Sigmoid colon (tissue), 7 donors: Measurements from ENCODE around the gene TWNK. TPM values are rescaled to one million over a fixed set of nuclear protein-coding genes. Genes with fewer than 3 reads are reported as not detected.

Experiments
- DNase-seq: peaks from one replicate; pipeline ENCODE4 v3.0.0-alpha.2; 2019
- H3K27ac ChIP-seq, 4 donors: fragments of 200-600 bp; sonication (generic); one replicate each; pipeline ENCODE4 v1.5.1; 2016 to 2019; ENCODE audit warnings: mild to moderate bottlenecking in 1 of 4
- H3K27me3 ChIP-seq, 3 donors: fragments of 200-600 bp; sonication (generic); one replicate each; pipeline ENCODE4 v1.5.1; 2019; ENCODE audit warnings: mild to moderate bottlenecking in 1 of 3
- H3K36me3 ChIP-seq, 4 donors: fragments of 200-600 bp; sonication (generic); one replicate each; pipeline ENCODE4 v1.5.1; 2016 to 2019
- H3K4me1 ChIP-seq, 4 donors: fragments of 200-600 bp; sonication (generic); one replicate each; pipeline ENCODE4 v1.5.1; 2017 to 2019
- H3K4me3 ChIP-seq, 4 donors: fragments of 200-600 bp; sonication (generic); one replicate each; pipeline ENCODE4 v1.5.1; 2017 to 2019; ENCODE audit warnings: mild to moderate bottlenecking in 2 of 4, moderate library complexity in 1 of 4
- H3K9me3 ChIP-seq, 4 donors: fragments of 200-600 bp in 3 of 4; sonication (generic) in 3 of 4; one replicate each; pipeline versions ENCODE4 v1.5.1 to v1.6.1; 2013 to 2019
- EP300 ChIP-seq, 4 donors: sonication (generic); formaldehyde crosslinking; IDR thresholded peaks; one replicate each; pipeline ENCODE4 v1.6.1; 2017; ENCODE audit warnings: antibody characterized with exemption in 4 of 4
- POLR2A ChIP-seq, 2 donors: fragments of 450-650 bp; IDR thresholded peaks; one replicate each; pipeline ENCODE4 v1.6.1; 2016; ENCODE audit warnings: antibody characterized with exemption in 2 of 2, mild to moderate bottlenecking in 2 of 2, moderate library complexity in 2 of 2
- POLR2AphosphoS5 ChIP-seq, 4 donors: sonication (generic); formaldehyde crosslinking; IDR thresholded peaks; one replicate each; pipeline ENCODE4 v1.6.1; 2017; ENCODE audit warnings: antibody characterized with exemption in 4 of 4
- WGBS, 2 donors: extraction: QIAGEN DNeasy Blood & Tissue Kit; methylation state at CpG; one replicate each; pipeline ENCODE4 v1.1.7; 2013; 5-methylcytosine and 5-hydroxymethylcytosine counted together
- intact Hi-C: fragments of 100-400 bp; cut with DNase I; formaldehyde crosslinking; loops from one replicate; pipeline ENCODE4 v1.15.1; 2023
- polyA plus RNA-seq, 3 donors: library from polyadenylated mRNA; stranded (reverse); fragments of 200-250 nt; gene quantifications; one replicate each; pipeline ENCODE4 v1.2.3, GENCODE V29; 2013
- total RNA-seq, 4 donors: library from RNA; depleted of rRNA; stranded (reverse); fragments of >200 nt; gene quantifications; one replicate each; pipeline ENCODE4 v1.1.0, GENCODE V29; 2016
- TF ChIP-seq, protein P1 (sequence below), 4 experiments: fragments of 450-650 bp in 3 of 4; fragments of 200-600 bp in 1 of 4; IDR thresholded peaks; one replicate each; pipeline ENCODE4 v1.5.1; 2016 to 2019; ENCODE audit warnings: antibody characterized with exemption in 4 of 4, mild to moderate bottlenecking in 3 of 4, moderate library complexity in 2 of 4
- donor health status: healthy with polysubstance abuse.
- donor health status: Bipolar disorder and iron deficiency.
- donor health status: healthy.

The TWNK gene
- total and polyA plus RNA-seq, 7 donors: 2.4 to 9.0 (median 3.9) TPM

- Histone ChIP-seq H3K27ac (no peak overlapping the region), H3K9me3 (no peaks in the 10 kb centered on the region), H3K36me3 (peaks cover 0 to 40% (median 10%) of the 10 kb centered on the region in 4 donors), H3K4me1 (peaks cover 0 to 27% (median 16%) of the 10 kb centered on the region in 4 donors), H3K27me3 (no peaks in the 10 kb centered on the region), H3K4me3 (no peak overlapping the region)
- TF ChIP-seq, protein P1, sequence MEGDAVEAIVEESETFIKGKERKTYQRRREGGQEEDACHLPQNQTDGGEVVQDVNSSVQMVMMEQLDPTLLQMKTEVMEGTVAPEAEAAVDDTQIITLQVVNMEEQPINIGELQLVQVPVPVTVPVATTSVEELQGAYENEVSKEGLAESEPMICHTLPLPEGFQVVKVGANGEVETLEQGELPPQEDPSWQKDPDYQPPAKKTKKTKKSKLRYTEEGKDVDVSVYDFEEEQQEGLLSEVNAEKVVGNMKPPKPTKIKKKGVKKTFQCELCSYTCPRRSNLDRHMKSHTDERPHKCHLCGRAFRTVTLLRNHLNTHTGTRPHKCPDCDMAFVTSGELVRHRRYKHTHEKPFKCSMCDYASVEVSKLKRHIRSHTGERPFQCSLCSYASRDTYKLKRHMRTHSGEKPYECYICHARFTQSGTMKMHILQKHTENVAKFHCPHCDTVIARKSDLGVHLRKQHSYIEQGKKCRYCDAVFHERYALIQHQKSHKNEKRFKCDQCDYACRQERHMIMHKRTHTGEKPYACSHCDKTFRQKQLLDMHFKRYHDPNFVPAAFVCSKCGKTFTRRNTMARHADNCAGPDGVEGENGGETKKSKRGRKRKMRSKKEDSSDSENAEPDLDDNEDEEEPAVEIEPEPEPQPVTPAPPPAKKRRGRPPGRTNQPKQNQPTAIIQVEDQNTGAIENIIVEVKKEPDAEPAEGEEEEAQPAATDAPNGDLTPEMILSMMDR (IDR thresholded peaks at IDR 0.05): peak; percentile 62 to 78 (median 70)
- no peak for TF ChIP-seq POLR2AphosphoS5 (IDR thresholded peaks at IDR 0.05)
- intact Hi-C loops: loop anchor here (1.0 kb wide), 1 partner anchor 19 kb away; no protein-coding TSS in a partner anchor
- DNase-seq: peak; percentile 66
- WGBS, 2 donors: 49 to 65% methylated on average over 10 of the region's 10 CpGs
Measured at GRCh38 chr10:100993986-100994708, 6.8 kb downstream of the TWNK start.

GRCh38 chr10:100995181-100995580 lies 7.8 kb downstream of the TWNK start:
- H3K4me3 ChIP-seq: no peak overlapping the region
- 77 to 78% methylated on average over 6 of the region's 6 CpGs for WGBS, 2 donors
- H3K27me3 ChIP-seq: no peaks in the 10 kb centered on the region
- TF ChIP-seq, protein P1 (IDR thresholded peaks at IDR 0.05): no peak
- no peak for TF ChIP-seq EP300 (IDR thresholded peaks at IDR 0.05)
- TF ChIP-seq POLR2AphosphoS5 (IDR thresholded peaks at IDR 0.05): no peak
- TF ChIP-seq POLR2A (IDR thresholded peaks at IDR 0.05): no peak
- intact Hi-C loops: loop anchor here (5.0 kb wide), 1 partner anchor 83 kb away; the partner anchor contains the start of gene SLF2
- no peak overlapping the region for H3K27ac ChIP-seq
- peaks cover 0 to 24% (median 16%) of the 10 kb centered on the region in 4 donors for H3K4me1 ChIP-seq
- DNase-seq: no peak
- peaks cover 0 to 30% (median 10%) of the 10 kb centered on the region in 4 donors for H3K36me3 ChIP-seq
- H3K9me3 ChIP-seq: no peaks in the 10 kb centered on the region

DNA sequence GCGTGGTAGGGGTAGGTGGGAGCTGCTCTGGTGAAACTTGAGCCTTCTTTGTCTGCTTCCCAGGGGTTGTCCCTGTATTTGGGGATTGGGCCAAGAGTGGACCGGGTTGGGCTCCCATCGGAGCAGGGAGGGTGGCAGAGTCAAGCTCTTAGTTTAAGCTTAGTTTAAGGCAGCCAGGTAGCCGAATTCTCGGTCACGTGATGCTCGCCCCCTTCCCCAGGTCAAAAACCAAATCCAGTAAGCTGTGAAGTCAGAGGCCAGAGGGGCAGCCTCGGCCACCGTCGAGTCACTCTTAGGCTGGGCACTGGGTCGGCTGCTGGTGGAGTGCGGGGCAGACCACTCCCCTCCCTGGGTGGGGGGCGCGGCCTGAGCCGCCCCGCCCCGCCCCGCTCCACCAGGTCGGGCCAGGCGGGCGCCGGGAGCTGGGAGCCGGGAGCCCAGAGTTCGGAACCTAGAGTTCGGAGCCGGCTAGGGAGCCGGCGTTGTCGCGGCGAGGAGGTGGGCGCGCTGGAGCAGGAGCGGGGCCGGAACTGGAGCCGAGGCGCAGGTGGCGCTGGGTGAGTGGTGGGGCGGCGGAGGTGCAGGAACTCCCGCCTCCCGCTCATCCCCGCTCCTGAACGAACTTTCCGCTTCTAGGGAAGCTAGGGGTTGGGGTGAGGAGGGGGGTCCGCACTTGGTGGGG lies 9.5 kb downstream of the TWNK start:
- peaks cover 0 to 39% (median 31%) of the 10 kb centered on the region in 4 donors for H3K4me1 ChIP-seq
- no peaks in the 10 kb centered on the region for H3K9me3 ChIP-seq
- intact Hi-C loops: loop anchor here (5.0 kb wide), 1 partner anchor 85 kb away; the partner anchor contains the start of gene SLF2
- H3K4me3 ChIP-seq: peak overlapping the region; percentile 80 to 90 (median 90)
- WGBS, 2 donors: 3 to 4% methylated on average over 46 of the region's 46 CpGs
- H3K36me3 ChIP-seq: peaks cover 0 to 14% (median 2%) of the 10 kb centered on the region in 4 donors
- TF ChIP-seq POLR2A (IDR thresholded peaks at IDR 0.05) (no peak), EP300 (IDR thresholded peaks at IDR 0.05) (no peak), POLR2AphosphoS5 (IDR thresholded peaks at IDR 0.05) (no peak)
- TF ChIP-seq, protein P1 (IDR thresholded peaks at IDR 0.05): no peak
- no peaks in the 10 kb centered on the region for H3K27me3 ChIP-seq
- H3K27ac ChIP-seq: peak overlapping the region; percentile 99 to 100 (median 100)
- DNase-seq: peak; percentile 75

GRCh38 chr10:100997360-100998182 lies 10.2 kb downstream of the TWNK start:
- Histone ChIP-seq H3K4me3 (peak overlapping the region; percentile 80 to 90 (median 90)), H3K36me3 (peaks cover 0 to 14% (median 3%) of the 10 kb centered on the region in 4 donors), H3K27ac (peak overlapping the region; percentile 99 to 100 (median 100)), H3K9me3 (no peaks in the 10 kb centered on the region), H3K4me1 (peaks cover 0 to 46% (median 38%) of the 10 kb centered on the region in 4 donors), H3K27me3 (no peaks in the 10 kb centered on the region)
- TF ChIP-seq POLR2A (IDR thresholded peaks at IDR 0.05) (peak in 1 of 2 donors; percentile 18), POLR2AphosphoS5 (IDR thresholded peaks at IDR 0.05) (peak in 3 of 4 donors; percentile 4 to 35 (median 11)), EP300 (IDR thresholded peaks at IDR 0.05) (no peak)
- TF ChIP-seq, protein P1 (IDR thresholded peaks at IDR 0.05): peak; percentile 78 to 97 (median 94)
- 0% methylated on average over 66 of the region's 66 CpGs for WGBS, 2 donors
- intact Hi-C loops: loop anchor here (5.0 kb wide), 1 partner anchor 85 kb away; the partner anchor contains the start of gene SLF2
- DNase-seq: peak; percentile 91
